Amniotic epithelial cell (primary cell): Measurements from ENCODE around the gene NUDT21.

Source experiments
- DNase-seq: peaks from one replicate; pipeline ENCODE4 v3.0.0-alpha.2; 2010; ENCODE audit warnings: low read depth

Gene NUDT21

DNA sequence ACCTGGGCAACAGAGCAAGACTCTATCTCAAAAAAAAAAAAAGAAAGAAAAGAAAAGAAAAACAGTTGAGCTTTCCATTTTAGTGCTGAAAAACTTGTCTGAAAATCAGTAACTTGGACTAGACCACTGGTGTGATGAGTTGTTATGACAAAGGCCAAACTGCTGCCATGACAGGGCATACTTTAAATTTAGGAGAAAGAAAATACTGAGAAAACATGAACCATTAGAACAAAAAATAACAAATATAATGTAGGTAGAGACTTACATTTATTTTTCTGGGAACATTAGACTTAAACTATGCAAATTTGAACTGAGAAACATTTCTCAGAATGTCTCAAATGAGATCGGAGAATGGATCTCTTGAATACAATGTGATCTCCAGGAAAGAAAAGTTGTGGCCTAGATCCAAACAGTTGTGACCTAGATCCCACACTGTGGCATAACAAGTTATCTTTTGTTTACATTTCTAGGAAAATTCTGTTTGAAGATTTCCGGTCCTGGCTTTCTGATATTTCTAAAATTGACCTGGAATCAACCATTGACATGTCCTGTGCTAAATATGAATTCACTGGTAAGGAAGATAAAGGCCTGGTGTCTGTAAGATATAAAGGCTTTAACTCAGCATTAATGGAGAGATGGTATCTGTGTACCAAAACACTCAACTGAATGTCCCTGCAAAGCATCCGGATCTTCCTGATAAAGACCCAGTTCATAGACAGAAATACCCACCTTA, 11.1 kb upstream of the NUDT21 start:
- no peak for DNase-seq

- DNase-seq, result no peak
These were observed 9.0 kb upstream of the NUDT21 start for GRCh38 chr16:56460101-56460500.

GRCh38 chr16:56457927-56458470, 6.9 kb upstream of the NUDT21 start:
- DNase-seq, result no peak

DNA sequence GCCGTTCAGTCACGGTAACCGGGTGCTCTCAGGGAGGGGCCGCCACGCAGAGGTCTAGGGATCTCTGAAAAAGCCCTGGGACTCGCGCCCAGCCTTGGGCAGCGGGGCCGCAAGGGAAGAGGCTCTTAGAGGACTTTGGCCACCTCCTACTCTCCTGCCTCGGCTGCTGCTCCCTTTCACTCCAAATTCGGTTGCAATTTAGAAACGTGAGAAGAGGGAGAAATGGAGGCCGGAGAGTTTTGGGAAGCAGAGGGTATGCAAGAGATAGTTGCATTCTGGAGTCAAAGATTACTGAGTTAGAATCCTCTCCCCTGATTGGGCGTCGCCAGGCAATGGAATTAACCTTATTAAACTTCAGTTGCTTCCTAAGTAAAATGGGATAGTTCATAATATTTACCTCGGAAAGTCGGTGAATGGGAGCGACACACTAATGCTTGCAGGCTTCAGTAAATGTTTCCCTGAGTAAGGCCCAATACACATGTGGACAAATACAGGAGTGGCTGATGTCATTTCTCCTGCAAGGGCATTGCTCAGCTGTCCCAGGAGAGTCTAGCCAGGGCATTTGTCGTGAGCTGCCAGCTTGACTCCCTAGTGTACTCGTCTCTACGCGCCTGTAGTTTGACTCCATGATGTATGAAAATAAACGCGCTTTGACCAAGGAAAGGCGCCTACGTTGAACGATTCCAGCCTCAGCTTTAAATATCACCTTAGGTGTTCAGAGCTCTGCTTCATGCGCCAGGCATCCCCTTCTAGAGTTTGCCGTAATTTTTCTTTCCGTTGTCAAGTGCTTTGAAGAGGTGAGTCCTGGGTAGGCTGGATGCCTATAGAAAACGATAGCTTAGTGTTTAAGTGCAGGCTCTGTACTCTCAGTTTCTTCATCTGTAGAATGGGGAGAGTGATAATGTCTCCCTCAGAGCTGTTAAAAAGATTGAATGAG, 889 bp upstream of the NUDT21 start:
- DNase-seq, result peak; percentile 32

- DNase-seq, result peak; percentile 11
These were observed 702 bp downstream of the NUDT21 start for GRCh38 chr16:56450275-56450985.

DNA sequence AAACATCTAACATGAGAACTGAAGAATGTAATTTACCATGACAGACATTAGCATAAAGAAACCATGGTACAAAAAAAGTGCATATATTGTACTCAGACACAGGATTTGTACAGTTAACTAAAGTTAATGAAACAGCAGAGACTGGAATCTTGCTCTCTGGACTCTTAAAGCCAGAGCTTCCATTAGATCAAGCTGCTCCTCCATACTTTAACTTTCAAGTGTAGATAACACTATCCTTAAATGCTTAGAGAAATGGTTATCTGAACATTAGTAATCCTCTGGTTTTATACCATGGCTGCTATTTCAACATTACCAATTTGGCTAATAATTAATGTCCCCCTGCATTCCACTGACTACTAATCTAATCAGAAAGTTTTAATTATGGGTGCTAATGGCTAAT, 3.1 kb downstream of the NUDT21 start:
- no peak for DNase-seq

DNA sequence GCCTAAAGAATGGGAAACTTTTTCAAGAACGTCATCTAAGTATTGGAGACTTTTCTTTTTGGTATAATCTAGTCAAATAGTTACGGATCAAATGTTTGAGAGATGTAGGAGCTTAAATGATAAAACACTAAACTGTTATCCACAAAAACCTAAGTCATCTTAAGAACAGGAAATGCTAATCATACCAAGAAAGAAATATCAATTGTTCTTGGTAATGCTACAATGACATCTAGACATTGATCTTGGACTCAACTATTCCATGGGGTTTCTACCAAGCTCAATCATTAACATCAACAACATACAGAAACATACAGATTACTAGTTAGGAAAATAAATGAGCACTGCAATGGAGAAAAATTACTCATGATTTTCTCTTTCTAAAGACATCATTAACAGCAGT, 3.8 kb downstream of the NUDT21 start:
- DNase-seq, result no peak

GRCh38 chr16:56438038-56438437, 13.1 kb downstream of the NUDT21 start:
- no peak for DNase-seq

DNA sequence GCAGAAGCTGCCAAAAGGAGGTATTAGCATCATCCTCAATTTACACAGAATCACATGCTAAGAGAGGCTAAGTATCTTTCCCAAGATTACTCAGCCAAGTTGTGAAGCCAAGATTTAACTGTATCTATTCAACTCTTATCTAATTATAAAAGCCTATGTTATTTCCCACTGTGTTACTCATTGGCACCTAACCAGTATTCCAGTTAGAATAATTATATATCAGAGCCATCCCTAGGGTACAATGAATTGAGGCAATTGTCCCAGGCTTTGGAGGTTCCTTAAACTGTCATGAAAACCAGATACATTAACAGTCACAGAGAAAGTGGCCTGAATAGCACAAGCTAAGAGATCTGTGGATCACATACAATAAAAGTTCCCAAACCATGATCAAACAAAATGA, 14.9 kb downstream of the NUDT21 start:
- DNase-seq, result no peak

DNA sequence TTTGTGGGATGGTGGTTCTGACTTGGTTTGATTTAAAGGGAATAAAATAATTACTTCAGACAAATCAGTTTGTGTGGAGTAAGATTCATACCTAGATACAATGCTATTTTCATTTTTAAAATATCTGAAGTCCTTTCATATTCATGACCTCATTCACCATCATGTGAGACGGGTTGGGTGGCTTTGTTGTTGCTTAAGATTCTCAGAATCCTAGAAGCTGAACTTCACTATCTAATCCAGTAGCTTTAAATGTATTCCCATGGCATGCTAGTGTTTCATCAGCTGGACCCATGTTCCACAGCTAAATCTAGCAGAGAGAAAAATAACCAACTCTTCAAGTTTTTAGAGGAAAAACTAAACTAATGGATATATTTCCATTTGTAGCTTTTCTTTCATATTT, 23.0 kb downstream of the NUDT21 start:
- DNase-seq, result peak; percentile 79

DNA sequence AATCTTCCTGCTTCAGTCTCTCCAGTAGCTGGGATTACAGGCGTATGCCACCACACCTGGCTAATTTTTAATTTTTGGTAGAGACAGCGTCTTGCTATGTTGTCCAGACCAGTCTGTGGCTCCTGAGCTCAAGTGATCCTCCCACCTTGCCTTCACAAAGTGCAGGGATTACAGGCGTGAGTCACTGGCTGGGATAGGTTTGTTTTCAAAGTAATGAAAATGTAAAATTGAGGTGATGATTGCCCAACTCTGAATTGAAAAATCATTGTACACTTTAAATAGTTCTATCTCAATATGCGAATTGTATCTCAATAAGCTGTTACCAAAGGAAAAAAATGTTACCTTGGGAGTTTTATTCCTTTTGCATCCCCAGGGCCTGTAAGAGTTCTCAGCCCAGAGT, 24.5 kb downstream of the NUDT21 start:
- peak; percentile 68 for DNase-seq

DNA sequence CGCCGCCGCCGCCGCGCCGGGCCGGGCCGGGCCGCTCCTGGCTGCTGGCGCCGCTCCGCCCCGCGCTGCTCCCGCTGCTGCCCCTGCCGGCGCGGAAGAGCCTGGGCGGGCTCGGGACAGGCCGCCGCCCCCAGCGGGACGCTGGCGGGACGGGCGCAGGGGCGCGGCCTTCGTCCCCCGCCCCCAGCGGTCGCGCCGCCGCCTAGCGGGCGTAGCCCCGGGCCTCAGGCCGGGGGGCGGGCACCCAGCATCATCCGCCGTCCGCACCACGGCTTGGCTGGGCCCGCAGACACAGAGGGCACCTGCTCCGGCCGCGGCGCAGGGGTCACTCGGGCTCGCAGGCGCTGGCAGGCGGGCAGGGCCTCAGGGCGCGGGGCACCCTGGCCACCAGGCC, 25.7 kb downstream of the NUDT21 start, which contains the start of gene AMFR:
AMFR (minus strand) TSS at position 107 of the 394 bp plus-strand sequence. CDS start 218 bp downstream, outside the sequence.
- DNase-seq, result peak; percentile 72

DNA sequence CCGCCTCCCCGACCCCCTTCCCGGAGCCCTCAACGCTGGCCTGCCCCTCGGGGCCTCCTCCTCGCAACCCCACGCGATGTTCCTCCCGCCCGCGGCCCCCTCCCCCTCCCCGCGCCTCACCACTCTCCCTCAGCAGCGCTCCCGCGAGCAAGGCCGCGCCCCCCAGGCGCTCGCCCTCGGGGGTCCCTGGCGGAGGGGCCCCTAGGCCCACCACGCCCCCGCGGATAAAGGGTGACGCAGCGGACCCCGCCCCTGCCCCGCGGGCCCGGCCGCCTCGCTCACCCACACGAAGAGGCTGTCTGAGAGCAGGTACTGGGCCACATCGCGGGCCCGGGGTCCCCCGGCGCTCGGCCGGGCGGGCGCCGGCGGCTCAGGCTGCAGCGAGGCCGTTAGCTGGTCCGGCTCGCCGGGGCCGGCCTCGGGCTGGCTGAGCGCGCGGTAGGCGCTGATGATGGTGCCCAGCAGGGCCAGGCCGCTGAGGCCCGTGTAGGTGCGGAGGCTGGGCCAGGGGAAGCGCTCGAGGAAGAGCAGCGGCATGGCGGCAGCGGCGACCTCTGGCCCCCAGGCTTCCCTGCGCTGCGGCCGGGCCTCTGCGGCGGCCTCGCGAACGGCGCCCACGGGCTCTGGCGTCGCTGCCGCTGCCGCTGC, 26.2 kb downstream of the NUDT21 start:
- DNase-seq, result no peak

DNA sequence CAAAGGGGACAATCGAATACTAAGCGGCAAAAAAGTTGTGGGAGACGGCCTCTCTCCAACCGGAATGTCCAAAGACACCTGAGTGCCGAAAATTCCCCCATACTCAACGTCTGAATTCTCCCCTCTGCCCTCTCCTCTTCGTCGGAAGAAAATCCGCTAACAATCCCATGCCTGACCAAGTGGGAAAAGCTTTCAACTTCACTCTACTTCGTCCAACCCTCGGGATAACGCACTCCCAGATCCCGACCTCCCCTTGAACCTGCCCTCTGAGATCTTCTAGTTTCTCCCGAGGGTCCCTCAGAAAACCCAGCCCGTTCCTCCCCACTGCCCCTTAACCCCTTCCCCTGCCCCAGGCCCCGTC, 26.7 kb downstream of the NUDT21 start:
- DNase-seq, result no peak

DNA sequence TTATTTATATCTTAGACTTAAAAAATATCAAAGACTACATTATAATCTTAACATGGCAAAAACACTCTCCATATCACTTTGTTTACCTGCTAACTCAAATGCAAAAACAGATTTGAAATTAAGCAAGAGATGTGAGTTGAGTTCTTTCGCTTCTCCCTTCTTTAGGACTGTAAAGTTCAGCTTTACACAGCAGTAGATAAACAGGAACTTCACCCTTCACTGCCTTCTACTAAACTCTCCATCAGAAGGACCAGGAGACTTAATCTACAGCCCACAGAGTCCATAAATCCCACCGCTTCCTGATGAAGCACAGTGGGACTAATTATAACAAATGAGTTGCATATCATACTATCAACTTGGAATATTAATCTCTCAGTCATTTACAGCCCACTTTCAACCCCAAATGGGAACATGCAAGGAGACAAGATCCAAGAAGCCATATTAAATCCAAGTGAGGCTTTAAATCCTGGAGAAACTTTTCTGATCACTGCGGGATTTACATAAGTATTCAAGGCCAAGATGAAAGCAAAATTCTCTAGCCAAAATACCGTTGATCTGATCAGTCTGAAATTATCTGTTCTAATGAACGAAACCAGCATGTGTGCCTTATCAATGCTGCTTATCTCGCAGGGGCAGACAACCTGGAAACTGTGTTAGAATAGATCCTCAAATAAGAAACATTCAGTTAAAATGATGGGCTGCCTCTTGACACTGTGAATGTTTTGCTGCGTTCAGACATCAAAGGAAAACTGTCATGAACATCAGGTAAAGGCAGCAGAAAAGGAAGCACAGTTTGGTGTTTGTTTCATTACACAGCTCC, 27.3 kb downstream of the NUDT21 start:
- DNase-seq, result no peak

DNA sequence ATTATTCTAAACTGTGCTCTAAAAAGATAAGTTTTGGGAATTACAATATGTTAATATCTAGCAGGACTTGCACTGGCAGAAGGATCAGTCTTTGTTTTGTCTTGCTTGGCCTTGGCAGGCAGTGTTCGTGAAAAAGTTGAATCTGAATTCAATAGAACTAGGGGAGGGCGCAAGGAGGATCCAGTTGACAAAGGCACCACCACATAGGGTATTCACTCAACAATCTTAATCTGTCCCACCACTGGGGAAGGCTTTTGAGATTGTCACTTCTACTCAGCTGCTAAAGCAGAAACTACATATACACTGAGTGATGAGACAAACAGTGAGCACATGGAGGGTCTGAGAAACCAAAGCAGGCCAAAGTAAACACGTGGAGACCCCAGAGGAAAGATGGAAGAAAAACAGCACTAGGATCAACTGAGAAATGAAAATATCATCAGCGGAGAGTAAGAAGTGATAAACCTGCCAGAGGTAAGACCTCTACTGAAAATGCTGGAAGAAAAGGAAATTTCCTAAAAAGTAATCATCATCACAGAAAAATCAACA, 28.2 kb downstream of the NUDT21 start:
- DNase-seq, result no peak

- no peak for DNase-seq
These were observed 29.0 kb downstream of the NUDT21 start for GRCh38 chr16:56421976-56422669.

DNA sequence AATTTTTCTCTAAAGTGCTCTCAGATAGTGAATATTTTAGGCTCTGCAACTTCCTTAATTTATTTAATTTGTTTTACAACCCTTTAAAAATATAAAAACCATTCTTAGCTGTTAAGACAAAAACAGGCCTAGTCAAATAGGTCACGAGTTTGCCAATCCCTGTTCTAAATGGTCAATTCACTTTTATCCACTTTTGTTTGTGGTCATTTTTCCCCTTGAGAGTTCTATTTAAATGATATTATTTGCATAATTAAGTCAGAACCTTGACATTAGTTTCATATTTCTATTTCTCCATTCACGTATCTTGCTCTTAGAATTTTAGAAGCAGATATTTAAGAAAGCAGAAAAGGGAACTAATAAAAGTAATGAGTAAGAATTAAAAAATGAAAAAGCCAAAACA, 29.8 kb downstream of the NUDT21 start:
- no peak for DNase-seq

GRCh38 chr16:56420613-56421012, 30.5 kb downstream of the NUDT21 start:
- DNase-seq, result no peak
